Measurements from ENCODE around the gene PMAIP1. TPM values are rescaled to one million over a fixed set of nuclear protein-coding genes. Genes with fewer than 3 reads are reported as not detected.

Gene PMAIP1
- total RNA-seq, 1 donor from 2014 or later, result 69.9 TPM

DNA sequence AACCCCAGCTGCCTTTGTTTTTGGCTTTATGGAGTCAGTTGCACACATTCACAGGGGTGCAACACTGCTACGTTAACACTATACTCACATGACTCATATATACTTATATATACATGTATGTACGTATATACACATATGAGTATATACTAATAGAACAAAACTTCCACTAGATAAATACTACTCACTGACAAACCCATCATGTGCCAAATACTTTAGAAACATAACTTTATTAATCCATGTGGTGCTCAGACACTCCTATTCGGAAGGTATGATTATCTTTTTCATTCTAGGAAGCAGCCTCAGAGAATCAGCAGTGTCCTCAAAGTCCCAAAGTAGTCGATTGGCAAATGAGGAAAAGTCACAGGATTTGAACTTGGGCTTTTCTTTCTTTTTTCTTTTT lies 7.9 kb downstream of the PMAIP1 start:
- peaks cover 65% of the 10 kb centered on the region for H3K4me1 Mint-ChIP-seq

DNA sequence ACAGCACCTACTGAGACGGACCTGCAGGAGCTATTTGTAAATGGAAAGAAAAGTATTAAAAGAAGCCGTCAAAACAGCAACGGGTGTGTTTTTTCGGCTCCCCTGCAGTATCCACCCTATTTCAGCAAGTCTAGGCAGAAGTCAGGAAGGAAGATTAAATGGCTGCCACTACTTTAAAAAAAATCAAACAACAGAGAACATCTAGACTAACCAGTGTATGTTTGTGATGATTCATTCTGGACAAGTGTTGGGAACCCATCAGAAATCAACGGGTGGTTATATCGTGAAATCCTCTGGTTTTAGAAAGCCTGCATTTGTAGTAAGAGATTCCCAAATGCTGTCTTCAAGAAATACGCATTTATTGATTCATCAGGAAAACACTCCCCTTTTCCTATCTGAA lies 9.0 kb downstream of the PMAIP1 start:
- H3K4me3 Mint-ChIP-seq, result no peak overlapping the region
- intact Hi-C loops (cut with micrococcal nuclease), result no loop called here
- TF ChIP-seq, protein P1, sequence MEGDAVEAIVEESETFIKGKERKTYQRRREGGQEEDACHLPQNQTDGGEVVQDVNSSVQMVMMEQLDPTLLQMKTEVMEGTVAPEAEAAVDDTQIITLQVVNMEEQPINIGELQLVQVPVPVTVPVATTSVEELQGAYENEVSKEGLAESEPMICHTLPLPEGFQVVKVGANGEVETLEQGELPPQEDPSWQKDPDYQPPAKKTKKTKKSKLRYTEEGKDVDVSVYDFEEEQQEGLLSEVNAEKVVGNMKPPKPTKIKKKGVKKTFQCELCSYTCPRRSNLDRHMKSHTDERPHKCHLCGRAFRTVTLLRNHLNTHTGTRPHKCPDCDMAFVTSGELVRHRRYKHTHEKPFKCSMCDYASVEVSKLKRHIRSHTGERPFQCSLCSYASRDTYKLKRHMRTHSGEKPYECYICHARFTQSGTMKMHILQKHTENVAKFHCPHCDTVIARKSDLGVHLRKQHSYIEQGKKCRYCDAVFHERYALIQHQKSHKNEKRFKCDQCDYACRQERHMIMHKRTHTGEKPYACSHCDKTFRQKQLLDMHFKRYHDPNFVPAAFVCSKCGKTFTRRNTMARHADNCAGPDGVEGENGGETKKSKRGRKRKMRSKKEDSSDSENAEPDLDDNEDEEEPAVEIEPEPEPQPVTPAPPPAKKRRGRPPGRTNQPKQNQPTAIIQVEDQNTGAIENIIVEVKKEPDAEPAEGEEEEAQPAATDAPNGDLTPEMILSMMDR (IDR thresholded peaks at IDR 0.05), result no peak
- H3K27me3 Mint-ChIP-seq, result no peaks in the 10 kb centered on the region
- peaks cover 13% of the 10 kb centered on the region for H3K36me3 Mint-ChIP-seq (ENCODE audit: low read depth)
- H3K4me1 Mint-ChIP-seq, result peaks cover 58% of the 10 kb centered on the region
- POLR2A ChIA-PET, result interaction anchor here (0.6 to 1.4 kb wide), 3 partner anchors 10 to 73 kb away, joined by 3 to 5 read pairs (median 4); no protein-coding TSS in a partner anchor
- H3K9me3 Mint-ChIP-seq, result peaks cover 2% of the 10 kb centered on the region
- ATAC-seq (ENCODE audit: low read depth) (no peak), DNase-seq (no peak)
- no peak overlapping the region for H3K27ac Mint-ChIP-seq
- CTCF ChIA-PET, result no interaction called here

More for the DNA sequence above, 7.9 kb downstream of the PMAIP1 start:
- H3K27ac Mint-ChIP-seq, result peak overlapping the region; percentile 76
- H3K36me3 Mint-ChIP-seq (ENCODE audit: low read depth), result peaks cover 21% of the 10 kb centered on the region
- H3K9me3 Mint-ChIP-seq, result no peaks in the 10 kb centered on the region
- peak; percentile 3 for ATAC-seq (ENCODE audit: low read depth)
- intact Hi-C loops (cut with micrococcal nuclease), result loop anchor here (1.0 kb wide), 1 partner anchor 46 kb away; no protein-coding TSS in a partner anchor
- TF ChIP-seq, protein P1 (IDR thresholded peaks at IDR 0.05), result no peak
- ChIA-PET CTCF (interaction anchor here (0.8 kb wide), 1 partner anchor 70 kb away, joined by 4 read pairs; no protein-coding TSS in a partner anchor), POLR2A (interaction anchor here (1.1 to 4.6 kb wide), 4 partner anchors 11 to 72 kb away, joined by 3 to 34 read pairs (median 12); no protein-coding TSS in a partner anchor)
- DNase-seq, result no peak
- no peaks in the 10 kb centered on the region for H3K27me3 Mint-ChIP-seq
- H3K4me3 Mint-ChIP-seq, result no peak overlapping the region

DNA sequence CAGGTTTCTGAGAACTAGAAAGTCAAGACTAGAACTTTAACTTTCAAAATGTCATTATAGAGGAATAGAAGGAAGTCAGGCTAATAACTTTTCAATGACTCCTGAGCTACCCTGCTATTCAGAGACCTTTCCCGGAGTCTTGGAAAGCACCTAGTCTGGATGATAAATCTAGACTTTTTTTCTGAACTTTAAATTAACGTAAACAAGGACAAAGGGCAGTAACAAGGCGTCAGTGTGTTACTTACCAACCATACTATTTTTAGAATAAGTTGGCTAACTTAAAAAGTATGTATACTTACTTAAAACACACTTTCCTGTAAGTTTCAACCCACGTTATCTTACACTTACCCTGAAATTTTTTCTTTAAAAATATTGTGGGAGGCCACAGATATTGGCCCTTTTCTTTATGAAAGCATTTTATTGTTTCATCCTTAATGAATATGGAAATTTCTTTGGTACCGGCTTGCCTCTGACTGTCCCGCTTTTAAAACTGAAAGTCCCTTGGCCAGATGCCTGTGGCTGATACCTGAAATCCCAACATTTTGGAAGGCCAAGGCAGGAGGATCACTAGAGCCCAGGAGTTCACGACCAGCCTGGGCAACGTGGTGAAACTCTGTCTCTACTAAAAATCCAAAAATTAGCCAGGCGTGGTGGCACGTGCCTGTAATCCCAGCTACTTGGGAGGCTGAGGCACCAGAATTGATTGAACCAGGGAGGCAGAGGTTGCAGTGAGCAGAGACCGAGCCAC lies 9.7 kb downstream of the PMAIP1 start:
- H3K27me3 Mint-ChIP-seq, result no peaks in the 10 kb centered on the region
- intact Hi-C loops (cut with micrococcal nuclease), result no loop called here

DNA sequence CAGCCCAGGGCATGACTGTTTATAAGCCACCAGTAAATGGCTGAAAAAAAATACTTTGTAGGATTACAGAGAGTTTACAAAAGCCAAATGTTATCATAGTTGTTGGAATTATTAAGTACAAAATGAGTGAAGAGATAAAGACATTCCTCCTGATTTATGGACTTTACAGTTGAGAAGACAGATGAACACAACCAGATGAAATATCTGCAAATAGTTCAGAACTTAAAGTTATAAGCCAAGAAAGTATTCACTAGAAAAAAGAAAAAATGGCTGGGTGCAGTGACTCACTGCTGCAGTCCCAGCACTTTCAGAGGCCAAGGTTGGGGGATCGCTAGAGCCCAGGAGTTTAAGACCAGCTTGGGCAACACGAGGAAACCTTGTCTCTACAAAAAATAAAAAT lies 11.2 kb downstream of the PMAIP1 start:
- intact Hi-C loops (cut with micrococcal nuclease), result no loop called here
- ChIA-PET CTCF (no interaction called here), POLR2A (interaction anchor here (2.5 kb wide), 1 partner anchor 10 kb away, joined by 8 read pairs; no protein-coding TSS in a partner anchor)
- DNase-seq, result no peak
- Mint-ChIP-seq H3K9me3 (peaks cover 2% of the 10 kb centered on the region), H3K36me3 (ENCODE audit: low read depth) (no peaks in the 10 kb centered on the region), H3K4me3 (no peak overlapping the region), H3K27ac (no peak overlapping the region), H3K4me1 (peaks cover 38% of the 10 kb centered on the region), H3K27me3 (no peaks in the 10 kb centered on the region)
- TF ChIP-seq, protein P1 (IDR thresholded peaks at IDR 0.05), result no peak
- no peak for ATAC-seq (ENCODE audit: low read depth)

More for the DNA sequence above, 9.7 kb downstream of the PMAIP1 start:
- ChIA-PET POLR2A (interaction anchor here (1.4 to 2.5 kb wide), 2 partner anchors 9 kb away, joined by 5 to 8 read pairs; no protein-coding TSS in a partner anchor), CTCF (no interaction called here)
- TF ChIP-seq, protein P1 (IDR thresholded peaks at IDR 0.05), result no peak
- H3K27ac Mint-ChIP-seq, result no peak overlapping the region
- ATAC-seq (ENCODE audit: low read depth) (no peak), DNase-seq (no peak)
- H3K4me1 Mint-ChIP-seq, result peaks cover 52% of the 10 kb centered on the region
- peaks cover 2% of the 10 kb centered on the region for H3K9me3 Mint-ChIP-seq
- peaks cover 8% of the 10 kb centered on the region for H3K36me3 Mint-ChIP-seq (ENCODE audit: low read depth)
- no peak overlapping the region for H3K4me3 Mint-ChIP-seq

DNA sequence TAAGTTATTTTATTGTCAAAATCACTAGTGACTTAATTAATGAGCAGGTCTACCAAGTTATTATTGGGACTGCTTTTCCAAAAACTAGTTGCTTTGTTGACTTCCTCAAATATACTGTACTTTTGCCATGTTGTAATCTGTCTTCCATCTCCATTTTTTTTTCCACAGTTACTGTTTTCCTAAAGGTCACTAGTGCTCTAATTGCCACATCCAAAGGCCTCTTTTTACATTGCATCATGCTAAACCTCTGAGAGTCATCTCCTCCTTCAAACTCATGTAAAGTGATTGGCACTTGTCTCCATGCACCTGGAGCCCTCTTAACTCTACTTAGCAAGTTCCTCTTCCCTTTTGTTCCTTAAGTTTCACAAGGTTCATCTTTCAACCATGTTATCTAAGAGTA lies 11.8 kb downstream of the PMAIP1 start:
- H3K9me3 Mint-ChIP-seq, result peaks cover 2% of the 10 kb centered on the region
- ChIA-PET POLR2A (interaction anchor here (2.5 kb wide), 1 partner anchor 11 kb away, joined by 8 read pairs; no protein-coding TSS in a partner anchor), CTCF (no interaction called here)
- ATAC-seq (ENCODE audit: low read depth) (no peak), DNase-seq (no peak)
- no peaks in the 10 kb centered on the region for H3K27me3 Mint-ChIP-seq
- intact Hi-C loops (cut with micrococcal nuclease), result no loop called here
- H3K36me3 Mint-ChIP-seq (ENCODE audit: low read depth), result no peaks in the 10 kb centered on the region
- no peak overlapping the region for H3K4me3 Mint-ChIP-seq
- TF ChIP-seq, protein P1 (IDR thresholded peaks at IDR 0.05), result no peak
- peak overlapping the region; percentile 20 for H3K27ac Mint-ChIP-seq
- peaks cover 31% of the 10 kb centered on the region for H3K4me1 Mint-ChIP-seq
